Heart left ventricle (tissue), 13 donors: ENCODE results near the gene FHL2.

Experiments
- POLR2A ChIP-seq, 2 donors: fragments of 450-650 bp; IDR thresholded peaks; one replicate each; pipeline ENCODE4 v1.6.1; 2017; ENCODE audit warnings: antibody characterized with exemption in 2 of 2, mild to moderate bottlenecking in 2 of 2, moderate library complexity in 2 of 2
- TF ChIP-seq, protein P1 (sequence below), 12 donors: fragments of 200-600 bp; sonication (generic) in 4 of 12; IDR thresholded peaks; one replicate each; pipeline versions ENCODE4 v1.5.0 to v1.8.0; 2018 to 2022; ENCODE audit warnings: antibody characterized with exemption in 12 of 12, mild to moderate bottlenecking in 5 of 12
- donor health status: ischemic (EF 13 %, LVEDD 7.1; RV severe dilation, severe dysfunction).
- donor health status: DM: no; HTN: yes; CAD: no.
- donor health status: DM: no; HTN: no; CAD: no.
- donor health status: ischemic (EF 25% LVEDD 6.9; RV normal size, moderate dysfunction).
- donor health status: ischemic (EF 25% LVEDD 5.7; RV mildly dilated, moderate dysfunction).
- donor health status: ischemic (EF 35%, LVEDD 5.7; RV mildly dilated, moderate dysfunction).
- donor health status: nonischemic (EF 11% LVEDD 7.7; RV severe dilation, severe dysfunction).
- donor health status: DM: yes; HTN: yes; CAD: no.
- donor health status: PGD.
- donor health status: ischemic (EF 29% LVEDD 5.4; RV normal size, mild dysfunction).
- donor health status: nonischemic (EF 23%, LVEDD 6.1; RV moderate dilation, normal function).

DNA sequence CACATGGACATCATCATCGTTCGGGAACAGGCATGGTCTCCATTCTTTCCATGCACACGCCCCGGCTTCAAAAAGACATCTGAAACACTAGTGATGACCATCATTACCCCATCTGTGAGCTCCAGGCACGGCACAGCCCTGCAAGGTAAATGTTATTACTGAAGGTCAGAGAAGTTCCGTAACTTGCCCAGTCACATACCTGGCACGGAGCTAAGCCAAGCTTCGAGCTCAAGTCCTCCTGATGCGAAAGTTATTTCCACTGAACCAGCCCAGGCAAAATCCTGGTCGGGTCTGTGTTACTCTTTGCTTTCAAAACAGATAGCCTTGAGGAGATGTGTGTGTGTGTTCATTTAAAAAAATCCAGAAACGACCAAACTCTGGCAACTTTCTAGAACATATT, 22.8 kb downstream of the FHL2 start:
- TF ChIP-seq, protein P1, sequence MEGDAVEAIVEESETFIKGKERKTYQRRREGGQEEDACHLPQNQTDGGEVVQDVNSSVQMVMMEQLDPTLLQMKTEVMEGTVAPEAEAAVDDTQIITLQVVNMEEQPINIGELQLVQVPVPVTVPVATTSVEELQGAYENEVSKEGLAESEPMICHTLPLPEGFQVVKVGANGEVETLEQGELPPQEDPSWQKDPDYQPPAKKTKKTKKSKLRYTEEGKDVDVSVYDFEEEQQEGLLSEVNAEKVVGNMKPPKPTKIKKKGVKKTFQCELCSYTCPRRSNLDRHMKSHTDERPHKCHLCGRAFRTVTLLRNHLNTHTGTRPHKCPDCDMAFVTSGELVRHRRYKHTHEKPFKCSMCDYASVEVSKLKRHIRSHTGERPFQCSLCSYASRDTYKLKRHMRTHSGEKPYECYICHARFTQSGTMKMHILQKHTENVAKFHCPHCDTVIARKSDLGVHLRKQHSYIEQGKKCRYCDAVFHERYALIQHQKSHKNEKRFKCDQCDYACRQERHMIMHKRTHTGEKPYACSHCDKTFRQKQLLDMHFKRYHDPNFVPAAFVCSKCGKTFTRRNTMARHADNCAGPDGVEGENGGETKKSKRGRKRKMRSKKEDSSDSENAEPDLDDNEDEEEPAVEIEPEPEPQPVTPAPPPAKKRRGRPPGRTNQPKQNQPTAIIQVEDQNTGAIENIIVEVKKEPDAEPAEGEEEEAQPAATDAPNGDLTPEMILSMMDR (IDR thresholded peaks at IDR 0.05), result no peak
- TF ChIP-seq POLR2A (IDR thresholded peaks at IDR 0.05), result no peak
